GM12864 (cell line): ENCODE results near the gene REXO5.
A peak's percentile ranks its signal among the peaks of the same experiment; 100 is the strongest.

ENCODE experiments used
- DNase-seq: peaks from one replicate; pipeline ENCODE4 v3.0.0-alpha.2; 2011; ENCODE audit warnings: low read depth
- H3K4me3 ChIP-seq: 2 replicates; pipeline ENCODE4 v1.5.1; 2011; ENCODE audit warnings: mild to moderate bottlenecking, low read depth, low read length, control low read depth
- CTCF ChIP-seq: IDR thresholded peaks from 2 replicates; pipeline ENCODE4 v1.5.1; 2011; ENCODE audit warnings: low read depth, mild to moderate bottlenecking, moderate library complexity, low read length, control low read depth, inconsistent platforms; ENCODE audit errors: missing control alignments

Gene REXO5

GRCh38 chr16:20846551-20846950, 40.2 kb downstream of the REXO5 start:
- no peak overlapping the region for H3K4me3 ChIP-seq
- TF ChIP-seq CTCF, result no peak
- DNase-seq, result no peak

GRCh38 chr16:20847550-20847949, 41.2 kb downstream of the REXO5 start:
- H3K4me3 ChIP-seq, result no peak overlapping the region
- TF ChIP-seq CTCF, result no peak
- DNase-seq, result no peak

- no peak for DNase-seq
- TF ChIP-seq CTCF, result peak; percentile 99
- no peak overlapping the region for H3K4me3 ChIP-seq
Observed at GRCh38 chr16:20849589-20850390, 43.5 kb downstream of the REXO5 start.

- no peak for TF ChIP-seq CTCF
- H3K4me3 ChIP-seq, result no peak overlapping the region
Observed at GRCh38 chr16:20850981-20851380, 44.7 kb downstream of the REXO5 start.

GRCh38 chr16:20851601-20852000, 45.3 kb downstream of the REXO5 start:
- no peak overlapping the region for H3K4me3 ChIP-seq
- DNase-seq, result no peak
- TF ChIP-seq CTCF, result no peak

More at GRCh38 chr16:20850981-20851380, 44.7 kb downstream of the REXO5 start:
- no peak for DNase-seq

- TF ChIP-seq CTCF, result no peak
- no peak for DNase-seq
- H3K4me3 ChIP-seq, result no peak overlapping the region
Observed at GRCh38 chr16:20853143-20853542, 46.8 kb downstream of the REXO5 start.
